CD4-positive, alpha-beta T cell (primary cell): Measurements from ENCODE around the gene ARHGAP15. TPM values are rescaled to one million over a fixed set of nuclear protein-coding genes. Genes with fewer than 3 reads are reported as not detected.

ENCODE experiments used
- ATAC-seq: fragments of 200-7000 bp; cut with Tn5 transposase; one replicate; pipeline ENCODE4 v1.10.0; 2022; ENCODE audit warnings: mild to moderate bottlenecking; ENCODE audit not compliant: poor library complexity
- CTCF ChIA-PET: fragments of 350-600 bp; sonication (Branson Sonifier 250); formaldehyde crosslinking; loops from one replicate; lab custom pipeline; 2021; ENCODE audit warnings: antibody characterized with exemption, inconsistent platforms; lab: Charles Lee
- POLR2A ChIA-PET: fragments of 350-600 bp; sonication (Branson Sonifier 250); formaldehyde crosslinking; loops from one replicate; lab custom pipeline; 2021; ENCODE audit warnings: antibody characterized with exemption, inconsistent platforms; lab: Charles Lee
- DNase-seq, 14 experiments: peaks; one replicate each; pipeline ENCODE4 v3.0.0-alpha.2; 2013 to 2020; ENCODE audit warnings: mixed read lengths in 2 of 14
- H3K27ac ChIP-seq, 2 donors: one replicate each; pipeline versions ENCODE4 v1.5.1 to v1.7.0; 2013; ENCODE audit warnings: low read length in 2 of 2, low read depth in 1 of 2, mild to moderate bottlenecking in 1 of 2
- H3K27me3 ChIP-seq, 2 experiments: 1 replicate in 1 of 2; 2 replicates in 1 of 2; pipeline versions ENCODE4 v1.6.1 to v1.7.0; 2013; ENCODE audit warnings: low read length in 2 of 2, control low read depth in 1 of 2, mild to moderate bottlenecking in 1 of 2, moderate library complexity in 1 of 2; ENCODE audit not compliant: insufficient read depth in 2 of 2, control insufficient read depth in 1 of 2
- H3K36me3 ChIP-seq: one replicate; pipeline ENCODE4 v1.6.1; 2013; ENCODE audit warnings: low read length, control low read depth; ENCODE audit not compliant: insufficient read depth
- H3K4me1 ChIP-seq: one replicate; pipeline ENCODE4 v1.6.1; 2013; ENCODE audit warnings: low read length, control low read depth; ENCODE audit not compliant: insufficient read depth
- H3K4me3 ChIP-seq: one replicate; pipeline ENCODE4 v1.5.1; 2013; ENCODE audit warnings: mild to moderate bottlenecking, low read length, moderate library complexity
- H3K9me3 ChIP-seq, 2 experiments: 1 replicate in 1 of 2; 2 replicates in 1 of 2; pipeline versions ENCODE4 v1.6.1 to v1.7.0; 2013; ENCODE audit warnings: low read length in 2 of 2, mild to moderate bottlenecking in 2 of 2, control low read depth in 1 of 2, moderate library complexity in 1 of 2; ENCODE audit not compliant: control insufficient read depth in 1 of 2, insufficient read depth in 1 of 2
- H3K27ac Mint-ChIP-seq: one replicate; pipeline ENCODE4 v1.8.0; 2020; ENCODE audit warnings: mixed read lengths
- H3K27me3 Mint-ChIP-seq: one replicate; pipeline ENCODE4 v1.8.0; 2021; ENCODE audit warnings: mixed read lengths
- H3K36me3 Mint-ChIP-seq: one replicate; pipeline ENCODE4 v1.8.0; 2021; ENCODE audit warnings: low read depth, mixed read lengths
- H3K4me1 Mint-ChIP-seq: one replicate; pipeline ENCODE4 v1.8.0; 2021; ENCODE audit warnings: low read depth, mixed read lengths
- H3K4me3 Mint-ChIP-seq: one replicate; pipeline ENCODE4 v1.8.0; 2020; ENCODE audit warnings: mild to moderate bottlenecking, mixed read lengths
- H3K9me3 Mint-ChIP-seq: one replicate; pipeline ENCODE4 v1.8.0; 2020; ENCODE audit warnings: mixed read lengths
- CTCF ChIP-seq: fragments of 200-600 bp; IDR thresholded peaks from one replicate; pipeline ENCODE4 v1.8.0; 2022; ENCODE audit warnings: antibody characterized with exemption, mild to moderate bottlenecking
- intact Hi-C, 2 experiments: fragments of 100-400 bp; cut with DNase I in 1 of 2; cut with micrococcal nuclease in 1 of 2; formaldehyde crosslinking; loops; one replicate each; pipeline versions ENCODE4 v1.15.1 to v1.9.0; 2023 to 2025; cut with DNase I, micrococcal nuclease
- total RNA-seq, 174 experiments: library from RNA in 2 of 174; stranded (reverse) in 2 of 174; gene quantifications; one replicate each; pipeline ENCODE4 v1.2.3 and lab custom pipeline; 2021 to 2026

The ARHGAP15 gene
- total RNA-seq, 2 experiments from 2014 or later, result 158 to 165 TPM

- Histone ChIP-seq H3K36me3 (peaks cover 4% of the 10 kb centered on the region), H3K4me1 (peaks cover 16% of the 10 kb centered on the region), H3K27me3 (no peaks in the 10 kb centered on the region), H3K4me3 (no peak overlapping the region), H3K9me3 (peaks cover 6 to 7% of the 10 kb centered on the region in 2 experiments), H3K27ac (no peak overlapping the region)
- TF ChIP-seq CTCF, result no peak
- H3K4me3 Mint-ChIP-seq, result no peak overlapping the region
- no peak for ATAC-seq
- H3K36me3 Mint-ChIP-seq, result peaks cover 83% of the 10 kb centered on the region
- no peaks in the 10 kb centered on the region for H3K27me3 Mint-ChIP-seq
- ChIA-PET POLR2A (interaction anchor here (1.1 kb wide), 1 partner anchor 76 kb away, joined by 3 read pairs; no protein-coding TSS in a partner anchor), CTCF (interaction anchor here (0.9 to 1.4 kb wide), 3 partner anchors 9 to 75 kb away, joined by 3 to 5 read pairs (median 3); no protein-coding TSS in a partner anchor)
- no peak for DNase-seq
- intact Hi-C loops, result no loop called here
- peak overlapping the region; percentile 64 for H3K27ac Mint-ChIP-seq
- no peaks in the 10 kb centered on the region for H3K9me3 Mint-ChIP-seq
- H3K4me1 Mint-ChIP-seq, result peaks cover 74% of the 10 kb centered on the region
Measured at GRCh38 chr2:143183804-143184463, 54.7 kb downstream of the ARHGAP15 start.

- Histone ChIP-seq H3K27ac (no peak overlapping the region), H3K4me3 (no peak overlapping the region), H3K9me3 (no peaks in the 10 kb centered on the region), H3K4me1 (peaks cover 14% of the 10 kb centered on the region), H3K27me3 (no peaks in the 10 kb centered on the region), H3K36me3 (peaks cover 20% of the 10 kb centered on the region)
- Mint-ChIP-seq H3K36me3 (peaks cover 84% of the 10 kb centered on the region), H3K9me3 (no peaks in the 10 kb centered on the region), H3K27me3 (no peaks in the 10 kb centered on the region), H3K4me3 (no peak overlapping the region), H3K27ac (peak overlapping the region; percentile 64), H3K4me1 (peaks cover 76% of the 10 kb centered on the region)
- CTCF ChIA-PET, result interaction anchor here (0.6 to 0.9 kb wide), 2 partner anchors 18 to 276 kb away, joined by 3 read pairs; no protein-coding TSS in a partner anchor
- POLR2A ChIA-PET, result no interaction called here
- intact Hi-C loops, result no loop called here
- no peak for DNase-seq
- ATAC-seq, result no peak
- no peak for TF ChIP-seq CTCF
Measured at GRCh38 chr2:143186876-143187275, 57.7 kb downstream of the ARHGAP15 start.

GRCh38 chr2:143190431-143190830 is 61.2 kb downstream of the ARHGAP15 start:
- DNase-seq (no peak), ATAC-seq (no peak)
- Mint-ChIP-seq H3K9me3 (no peaks in the 10 kb centered on the region), H3K27ac (no peak overlapping the region), H3K4me3 (no peak overlapping the region), H3K4me1 (peaks cover 79% of the 10 kb centered on the region), H3K27me3 (no peaks in the 10 kb centered on the region), H3K36me3 (peaks cover 86% of the 10 kb centered on the region)
- ChIA-PET POLR2A (no interaction called here), CTCF (no interaction called here)
- Histone ChIP-seq H3K4me1 (peaks cover 3% of the 10 kb centered on the region), H3K4me3 (no peak overlapping the region), H3K36me3 (peaks cover 24% of the 10 kb centered on the region), H3K9me3 (no peaks in the 10 kb centered on the region), H3K27me3 (no peaks in the 10 kb centered on the region), H3K27ac (no peak overlapping the region)
- intact Hi-C loops, result no loop called here
- TF ChIP-seq CTCF, result no peak
